ENCODE measurements around the gene COL8A2.
A peak's percentile ranks its signal among the peaks of the same experiment; 100 is the strongest.

COL8A2 gene

GRCh38 chr1:36095760-36096405 is 29.1 kb downstream of the COL8A2 start:
- TF ChIP-seq, protein P1, sequence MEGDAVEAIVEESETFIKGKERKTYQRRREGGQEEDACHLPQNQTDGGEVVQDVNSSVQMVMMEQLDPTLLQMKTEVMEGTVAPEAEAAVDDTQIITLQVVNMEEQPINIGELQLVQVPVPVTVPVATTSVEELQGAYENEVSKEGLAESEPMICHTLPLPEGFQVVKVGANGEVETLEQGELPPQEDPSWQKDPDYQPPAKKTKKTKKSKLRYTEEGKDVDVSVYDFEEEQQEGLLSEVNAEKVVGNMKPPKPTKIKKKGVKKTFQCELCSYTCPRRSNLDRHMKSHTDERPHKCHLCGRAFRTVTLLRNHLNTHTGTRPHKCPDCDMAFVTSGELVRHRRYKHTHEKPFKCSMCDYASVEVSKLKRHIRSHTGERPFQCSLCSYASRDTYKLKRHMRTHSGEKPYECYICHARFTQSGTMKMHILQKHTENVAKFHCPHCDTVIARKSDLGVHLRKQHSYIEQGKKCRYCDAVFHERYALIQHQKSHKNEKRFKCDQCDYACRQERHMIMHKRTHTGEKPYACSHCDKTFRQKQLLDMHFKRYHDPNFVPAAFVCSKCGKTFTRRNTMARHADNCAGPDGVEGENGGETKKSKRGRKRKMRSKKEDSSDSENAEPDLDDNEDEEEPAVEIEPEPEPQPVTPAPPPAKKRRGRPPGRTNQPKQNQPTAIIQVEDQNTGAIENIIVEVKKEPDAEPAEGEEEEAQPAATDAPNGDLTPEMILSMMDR (IDR thresholded peaks at IDR 0.05; ENCODE audit: low read depth, low read length): no peak
- DNase-seq (ENCODE audit: low read depth in 2 of 2): peak in 1 of 2 donors; percentile 30
- H3K4me3 ChIP-seq (replicated peaks in 1 of 2; ENCODE audit: low read depth in 2 of 2, low read length in 2 of 2): no peak overlapping the region

DNA sequence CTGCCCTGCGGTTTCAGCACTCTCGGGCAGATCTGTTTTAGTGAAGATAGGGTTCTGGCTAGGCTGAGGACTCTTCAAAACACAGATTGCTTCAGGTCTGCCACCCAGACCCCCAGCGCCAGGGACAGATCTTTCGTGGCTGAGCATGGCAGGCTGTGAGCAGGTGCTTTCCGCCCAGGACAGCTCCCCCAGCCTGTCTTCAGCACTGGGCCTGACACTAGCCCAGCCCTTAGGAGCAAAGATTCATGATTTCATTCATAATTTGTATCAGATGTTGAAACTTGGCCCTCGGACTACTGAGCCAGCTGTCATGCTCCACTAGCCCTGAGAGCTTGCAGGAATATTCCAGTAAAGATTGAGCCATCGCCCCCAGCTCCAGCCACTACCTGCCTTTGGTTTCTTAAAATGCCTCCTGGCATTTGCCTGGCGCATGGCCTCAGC is 30.4 kb downstream of the COL8A2 start:
- no peak for DNase-seq (ENCODE audit: low read depth in 2 of 2)
- no peak overlapping the region for H3K4me3 ChIP-seq (replicated peaks in 1 of 2; ENCODE audit: low read depth in 2 of 2, low read length in 2 of 2)
- TF ChIP-seq, protein P1 (IDR thresholded peaks at IDR 0.05; ENCODE audit: low read depth, low read length): no peak

- H3K4me3 ChIP-seq (replicated peaks in 1 of 2; ENCODE audit: low read depth in 2 of 2, low read length in 2 of 2): no peak overlapping the region
- DNase-seq (ENCODE audit: low read depth in 2 of 2): no peak
- TF ChIP-seq, protein P1 (IDR thresholded peaks at IDR 0.05; ENCODE audit: low read depth, low read length): no peak
Observed at GRCh38 chr1:36093929-36094328, 31.1 kb downstream of the COL8A2 start.

- TF ChIP-seq, protein P1 (IDR thresholded peaks at IDR 0.05; ENCODE audit: low read depth, low read length): no peak
- no peak for DNase-seq (ENCODE audit: low read depth in 2 of 2)
- H3K4me3 ChIP-seq (replicated peaks in 1 of 2; ENCODE audit: low read depth in 2 of 2, low read length in 2 of 2): no peak overlapping the region
Observed at GRCh38 chr1:36093226-36093625, 31.8 kb downstream of the COL8A2 start.

DNA sequence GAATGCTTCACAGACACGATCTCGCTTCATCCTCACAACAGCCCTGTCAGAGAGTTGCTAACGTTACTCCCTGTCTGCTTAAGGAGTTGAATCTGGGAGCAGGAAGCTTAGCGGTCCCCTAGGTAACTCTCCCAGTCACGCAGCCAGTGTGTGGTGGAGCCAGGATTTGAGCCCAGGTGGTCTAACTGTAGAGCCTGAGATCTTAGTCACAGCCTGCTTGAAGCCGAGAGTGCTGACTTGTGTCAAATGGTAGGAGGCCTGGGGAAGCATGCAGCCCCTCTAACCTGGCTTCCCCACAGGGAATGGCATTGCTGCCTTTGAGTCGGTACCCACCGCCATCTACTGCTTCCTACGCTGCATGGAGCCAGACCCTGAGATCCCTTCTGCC is 32.2 kb downstream of the COL8A2 start:
- no peak for DNase-seq (ENCODE audit: low read depth in 2 of 2)
- TF ChIP-seq, protein P1 (IDR thresholded peaks at IDR 0.05; ENCODE audit: low read depth, low read length): no peak
- H3K4me3 ChIP-seq (replicated peaks in 1 of 2; ENCODE audit: low read depth in 2 of 2, low read length in 2 of 2): no peak overlapping the region

DNA sequence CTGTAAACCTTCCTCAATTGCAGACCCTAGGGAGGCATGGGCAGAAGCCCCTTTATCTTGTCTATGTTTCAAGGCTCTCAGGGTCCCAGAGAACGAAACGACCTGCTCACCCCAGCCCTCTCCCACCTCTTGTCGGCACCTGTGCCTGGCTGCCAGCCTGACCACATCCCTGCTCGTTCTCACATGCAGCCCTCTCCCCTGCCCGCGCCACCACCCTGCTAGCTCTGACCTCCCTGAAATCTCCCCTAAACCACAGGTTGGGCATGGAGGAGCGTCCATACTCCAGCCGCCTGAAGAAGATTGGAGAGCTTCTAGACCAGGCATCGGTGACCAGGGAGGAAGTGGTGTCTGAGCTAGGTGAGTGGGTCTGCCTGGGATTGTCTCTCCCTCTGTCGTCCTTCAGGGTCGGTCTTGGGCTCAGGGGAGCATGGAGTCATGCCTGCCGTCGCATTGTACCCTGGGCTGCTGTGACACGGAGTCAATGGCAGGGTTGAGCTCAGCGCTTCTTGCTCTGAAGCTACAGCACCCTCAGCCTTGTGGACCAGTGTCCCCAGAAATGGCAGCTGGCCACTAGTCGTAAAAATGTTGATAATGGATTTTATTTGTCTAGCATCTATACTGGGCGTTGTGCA is 32.7 kb downstream of the COL8A2 start:
- TF ChIP-seq, protein P1 (IDR thresholded peaks at IDR 0.05; ENCODE audit: low read depth, low read length): no peak
- DNase-seq (ENCODE audit: low read depth in 2 of 2): no peak
- no peak overlapping the region for H3K4me3 ChIP-seq (replicated peaks in 1 of 2; ENCODE audit: low read depth in 2 of 2, low read length in 2 of 2)
